ENCODE measurements around the gene CLPSL1. TPM values are rescaled to one million over a fixed set of nuclear protein-coding genes. Genes with fewer than 3 reads are reported as not detected.

CLPSL1 gene
- total and polyA plus RNA-seq, 2 of the 13 experiments (the other 11 are each of a cell fraction or from before 2014, with no cell fraction given), result not detected

DNA sequence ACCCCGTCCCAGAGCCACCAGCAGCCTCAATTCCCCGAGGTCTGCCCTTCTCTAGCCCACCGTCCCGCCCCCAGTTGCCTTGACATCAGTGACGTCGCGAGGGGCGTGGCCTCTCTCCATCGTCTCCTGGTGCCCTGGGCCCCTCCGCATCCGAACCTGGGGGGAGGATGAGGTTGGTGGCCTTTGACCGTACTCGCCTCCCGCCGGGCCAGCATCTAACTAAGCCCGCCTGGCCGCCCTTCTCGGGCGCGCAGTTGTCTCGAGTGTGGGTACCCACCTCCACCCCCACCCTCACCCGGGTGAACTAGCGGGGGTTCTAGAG, 49.4 kb upstream of the CLPSL1 start (continued):
- TF ChIP-seq, protein P1, sequence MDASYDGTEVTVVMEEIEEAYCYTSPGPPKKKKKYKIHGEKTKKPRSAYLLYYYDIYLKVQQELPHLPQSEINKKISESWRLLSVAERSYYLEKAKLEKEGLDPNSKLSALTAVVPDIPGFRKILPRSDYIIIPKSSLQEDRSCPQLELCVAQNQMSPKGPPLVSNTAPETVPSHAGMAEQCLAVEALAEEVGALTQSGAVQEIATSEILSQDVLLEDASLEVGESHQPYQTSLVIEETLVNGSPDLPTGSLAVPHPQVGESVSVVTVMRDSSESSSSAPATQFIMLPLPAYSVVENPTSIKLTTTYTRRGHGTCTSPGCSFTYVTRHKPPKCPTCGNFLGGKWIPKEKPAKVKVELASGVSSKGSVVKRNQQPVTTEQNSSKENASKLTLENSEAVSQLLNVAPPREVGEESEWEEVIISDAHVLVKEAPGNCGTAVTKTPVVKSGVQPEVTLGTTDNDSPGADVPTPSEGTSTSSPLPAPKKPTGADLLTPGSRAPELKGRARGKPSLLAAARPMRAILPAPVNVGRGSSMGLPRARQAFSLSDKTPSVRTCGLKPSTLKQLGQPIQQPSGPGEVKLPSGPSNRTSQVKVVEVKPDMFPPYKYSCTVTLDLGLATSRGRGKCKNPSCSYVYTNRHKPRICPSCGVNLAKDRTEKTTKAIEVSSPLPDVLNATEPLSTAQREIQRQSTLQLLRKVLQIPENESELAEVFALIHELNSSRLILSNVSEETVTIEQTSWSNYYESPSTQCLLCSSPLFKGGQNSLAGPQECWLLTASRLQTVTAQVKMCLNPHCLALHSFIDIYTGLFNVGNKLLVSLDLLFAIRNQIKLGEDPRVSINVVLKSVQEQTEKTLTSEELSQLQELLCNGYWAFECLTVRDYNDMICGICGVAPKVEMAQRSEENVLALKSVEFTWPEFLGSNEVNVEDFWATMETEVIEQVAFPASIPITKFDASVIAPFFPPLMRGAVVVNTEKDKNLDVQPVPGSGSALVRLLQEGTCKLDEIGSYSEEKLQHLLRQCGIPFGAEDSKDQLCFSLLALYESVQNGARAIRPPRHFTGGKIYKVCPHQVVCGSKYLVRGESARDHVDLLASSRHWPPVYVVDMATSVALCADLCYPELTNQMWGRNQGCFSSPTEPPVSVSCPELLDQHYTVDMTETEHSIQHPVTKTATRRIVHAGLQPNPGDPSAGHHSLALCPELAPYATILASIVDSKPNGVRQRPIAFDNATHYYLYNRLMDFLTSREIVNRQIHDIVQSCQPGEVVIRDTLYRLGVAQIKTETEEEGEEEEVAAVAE (CRISPR knock-in tag; IDR thresholded peaks at IDR 0.05; ENCODE audit: borderline replicate concordance), result no peak
- TF ChIP-seq ZNF451 (CRISPR knock-in tag; IDR thresholded peaks at IDR 0.05) (no peak), ZNF768 (CRISPR knock-in tag; IDR thresholded peaks at IDR 0.05) (no peak), RFXANK (CRISPR knock-in tag; IDR thresholded peaks at IDR 0.05) (no peak), GTF3A (CRISPR knock-in tag; conservative IDR thresholded peaks at IDR 0.05) (no peak), ZNF207 (IDR thresholded peaks at IDR 0.05; ENCODE audit: borderline replicate concordance) (no peak), AKAP8 (CRISPR knock-in tag; IDR thresholded peaks at IDR 0.05) (no peak), ZNF235 (CRISPR knock-in tag; IDR thresholded peaks at IDR 0.05; ENCODE audit: borderline replicate concordance) (no peak), MTA1 (CRISPR knock-in tag; IDR thresholded peaks at IDR 0.05; ENCODE audit: borderline replicate concordance) (no peak), CREB1 (IDR thresholded peaks at IDR 0.05) (peak; percentile 72), CREB1 (CRISPR knock-in tag; IDR thresholded peaks at IDR 0.05) (no peak; the same call in 1 of the 2 replicates), GPBP1L1 (CRISPR knock-in tag; IDR thresholded peaks at IDR 0.05) (no peak), KMT2A (CRISPR knock-in tag; IDR thresholded peaks at IDR 0.05) (no peak), IRF1 (CRISPR knock-in tag; IDR thresholded peaks at IDR 0.05; ENCODE audit: low read depth) (no peak), FOXM1 (CRISPR knock-in tag; IDR thresholded peaks at IDR 0.05) (no peak), ZNF816 (CRISPR knock-in tag; IDR thresholded peaks at IDR 0.05; ENCODE audit: borderline replicate concordance) (no peak)
- TF ChIP-seq, protein P2, sequence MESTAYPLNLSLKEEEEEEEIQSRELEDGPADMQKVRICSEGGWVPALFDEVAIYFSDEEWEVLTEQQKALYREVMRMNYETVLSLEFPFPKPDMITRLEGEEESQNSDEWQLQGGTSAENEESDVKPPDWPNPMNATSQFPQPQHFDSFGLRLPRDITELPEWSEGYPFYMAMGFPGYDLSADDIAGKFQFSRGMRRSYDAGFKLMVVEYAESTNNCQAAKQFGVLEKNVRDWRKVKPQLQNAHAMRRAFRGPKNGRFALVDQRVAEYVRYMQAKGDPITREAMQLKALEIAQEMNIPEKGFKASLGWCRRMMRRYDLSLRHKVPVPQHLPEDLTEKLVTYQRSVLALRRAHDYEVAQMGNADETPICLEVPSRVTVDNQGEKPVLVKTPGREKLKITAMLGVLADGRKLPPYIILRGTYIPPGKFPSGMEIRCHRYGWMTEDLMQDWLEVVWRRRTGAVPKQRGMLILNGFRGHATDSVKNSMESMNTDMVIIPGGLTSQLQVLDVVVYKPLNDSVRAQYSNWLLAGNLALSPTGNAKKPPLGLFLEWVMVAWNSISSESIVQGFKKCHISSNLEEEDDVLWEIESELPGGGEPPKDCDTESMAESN (CRISPR knock-in tag; conservative IDR thresholded peaks at IDR 0.05), result no peak
- TF ChIP-seq, protein P3, sequence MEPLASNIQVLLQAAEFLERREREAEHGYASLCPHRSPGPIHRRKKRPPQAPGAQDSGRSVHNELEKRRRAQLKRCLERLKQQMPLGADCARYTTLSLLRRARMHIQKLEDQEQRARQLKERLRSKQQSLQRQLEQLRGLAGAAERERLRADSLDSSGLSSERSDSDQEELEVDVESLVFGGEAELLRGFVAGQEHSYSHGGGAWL (CRISPR knock-in tag; IDR thresholded peaks at IDR 0.05), result no peak
- TF ChIP-seq, protein P4, sequence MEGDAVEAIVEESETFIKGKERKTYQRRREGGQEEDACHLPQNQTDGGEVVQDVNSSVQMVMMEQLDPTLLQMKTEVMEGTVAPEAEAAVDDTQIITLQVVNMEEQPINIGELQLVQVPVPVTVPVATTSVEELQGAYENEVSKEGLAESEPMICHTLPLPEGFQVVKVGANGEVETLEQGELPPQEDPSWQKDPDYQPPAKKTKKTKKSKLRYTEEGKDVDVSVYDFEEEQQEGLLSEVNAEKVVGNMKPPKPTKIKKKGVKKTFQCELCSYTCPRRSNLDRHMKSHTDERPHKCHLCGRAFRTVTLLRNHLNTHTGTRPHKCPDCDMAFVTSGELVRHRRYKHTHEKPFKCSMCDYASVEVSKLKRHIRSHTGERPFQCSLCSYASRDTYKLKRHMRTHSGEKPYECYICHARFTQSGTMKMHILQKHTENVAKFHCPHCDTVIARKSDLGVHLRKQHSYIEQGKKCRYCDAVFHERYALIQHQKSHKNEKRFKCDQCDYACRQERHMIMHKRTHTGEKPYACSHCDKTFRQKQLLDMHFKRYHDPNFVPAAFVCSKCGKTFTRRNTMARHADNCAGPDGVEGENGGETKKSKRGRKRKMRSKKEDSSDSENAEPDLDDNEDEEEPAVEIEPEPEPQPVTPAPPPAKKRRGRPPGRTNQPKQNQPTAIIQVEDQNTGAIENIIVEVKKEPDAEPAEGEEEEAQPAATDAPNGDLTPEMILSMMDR (CRISPR knock-in tag; IDR thresholded peaks at IDR 0.05), result no peak
